GM23338 (cell line): ENCODE results near the gene ATAD1. TPM values are rescaled to one million over a fixed set of nuclear protein-coding genes. Genes with fewer than 3 reads are reported as not detected.

Experiments used
- ATAC-seq: fragments of 200-7000 bp; cut with Tn5 transposase; 3 replicates; pipeline ENCODE4 v1.9.1; 2020
- DNase-seq: peaks from one replicate; pipeline ENCODE4 v3.0.0-alpha.2; 2015; ENCODE audit warnings: low spot score
- H2AFZ ChIP-seq: fragments of 200-600 bp; sonication (generic); 2 replicates; pipeline ENCODE4 v1.8.0; 2016; ENCODE audit warnings: antibody characterized with exemption, mild to moderate bottlenecking, moderate library complexity
- H3F3A ChIP-seq: fragments of 200-600 bp; sonication (generic); replicated peaks from 2 replicates; pipeline ENCODE4 v1.8.0; 2017; ENCODE audit warnings: antibody characterized with exemption, mixed run types, low read depth
- H3K27ac ChIP-seq: fragments of 200-600 bp; sonication (generic); 2 replicates; pipeline ENCODE4 v1.6.1; 2016; ENCODE audit warnings: low read depth
- H3K27me3 ChIP-seq: fragments of 200-600 bp; sonication (generic); 2 replicates; pipeline ENCODE4 v1.8.0; 2016; ENCODE audit warnings: mild to moderate bottlenecking, mixed run types, moderate library complexity; ENCODE audit not compliant: insufficient read depth
- H3K36me3 ChIP-seq: fragments of 200-600 bp; sonication (generic); 2 replicates; pipeline ENCODE4 v1.8.0; 2016; ENCODE audit warnings: mild to moderate bottlenecking; ENCODE audit not compliant: insufficient read depth
- H3K4me1 ChIP-seq: fragments of 200-600 bp; sonication (generic); 2 replicates; pipeline ENCODE4 v1.8.0; 2016; ENCODE audit warnings: mild to moderate bottlenecking, moderate library complexity; ENCODE audit not compliant: insufficient read depth
- H3K4me2 ChIP-seq: fragments of 200-600 bp; sonication (generic); 2 replicates; pipeline ENCODE4 v1.7.1; 2017; ENCODE audit warnings: mixed run types
- H3K4me3 ChIP-seq: fragments of 200-600 bp; sonication (generic); 2 replicates; pipeline ENCODE4 v1.6.1; 2016; ENCODE audit warnings: mixed run types
- H3K79me2 ChIP-seq: fragments of 200-600 bp; sonication (generic); replicated peaks from 2 replicates; pipeline ENCODE4 v1.8.0; 2017; ENCODE audit warnings: mild to moderate bottlenecking; ENCODE audit not compliant: insufficient read depth
- H3K9me2 ChIP-seq: fragments of 200-600 bp; sonication (generic); 2 replicates; pipeline ENCODE4 v1.8.0; 2017; ENCODE audit not compliant: insufficient read depth
- H4K20me1 ChIP-seq: fragments of 200-600 bp; sonication (generic); replicated peaks from 2 replicates; pipeline ENCODE4 v1.8.0; 2017; ENCODE audit warnings: mild to moderate bottlenecking; ENCODE audit not compliant: insufficient read depth
- H3K27ac Mint-ChIP-seq: 2 replicates; pipeline ENCODE4 v1.8.0; 2020; ENCODE audit warnings: inconsistent platforms, mild to moderate bottlenecking, moderate library complexity, mixed read lengths
- H3K27me3 Mint-ChIP-seq: 3 replicates; pipeline ENCODE4 v1.8.0; 2022; ENCODE audit warnings: low read depth, mild to moderate bottlenecking, moderate library complexity, mixed read lengths, inconsistent platforms; ENCODE audit not compliant: insufficient read depth, poor library complexity
- H3K36me3 Mint-ChIP-seq: 3 replicates; pipeline ENCODE4 v1.8.0; 2021; ENCODE audit warnings: low read depth, mild to moderate bottlenecking, inconsistent platforms, moderate library complexity, mixed read lengths
- H3K4me1 Mint-ChIP-seq: 3 replicates; pipeline ENCODE4 v1.8.0; 2020; ENCODE audit warnings: mild to moderate bottlenecking, inconsistent platforms, mixed read lengths
- H3K4me3 Mint-ChIP-seq: 3 replicates; pipeline ENCODE4 v1.8.0; 2021; ENCODE audit warnings: moderate library complexity, mild to moderate bottlenecking, inconsistent platforms, mixed read lengths
- H3K9me3 Mint-ChIP-seq: 3 replicates; pipeline ENCODE4 v1.8.0; 2020; ENCODE audit warnings: moderate library complexity, mild to moderate bottlenecking, inconsistent platforms, mixed read lengths
- CREB1 ChIP-seq: fragments of 250-450 bp; sonication (Bioruptor Pico); IDR thresholded peaks from 2 replicates; pipeline ENCODE4 v1.5.0; 2020; ENCODE audit warnings: low read depth, mild to moderate bottlenecking, moderate library complexity
- EZH2 ChIP-seq: fragments of 200-600 bp; sonication (generic); IDR thresholded peaks from one replicate; pipeline ENCODE4 v1.8.0; 2017; ENCODE audit warnings: antibody characterized with exemption, mild to moderate bottlenecking, low read depth; ENCODE audit not compliant: unreplicated experiment
- EZH2phosphoT487 ChIP-seq: fragments of 200-600 bp; sonication (generic); IDR thresholded peaks from one replicate; pipeline ENCODE4 v1.8.1; 2018; ENCODE audit warnings: antibody characterized with exemption; ENCODE audit not compliant: unreplicated experiment
- JUNB ChIP-seq: IDR thresholded peaks from one replicate; pipeline ENCODE4 v1.6.1; 2016; ENCODE audit warnings: antibody characterized with exemption; ENCODE audit not compliant: unreplicated experiment
- NANOG ChIP-seq: IDR thresholded peaks from 2 replicates; pipeline ENCODE4 v1.6.1; 2016; ENCODE audit warnings: antibody characterized with exemption, borderline replicate concordance
- POLR2AphosphoS5 ChIP-seq: IDR thresholded peaks from 2 replicates; pipeline ENCODE4 v1.6.1; 2016; ENCODE audit warnings: antibody characterized with exemption, low read depth
- STAT1 ChIP-seq: IDR thresholded peaks from one replicate; pipeline ENCODE4 v1.6.1; 2016; ENCODE audit warnings: antibody characterized with exemption; ENCODE audit not compliant: unreplicated experiment
- ZNF114 ChIP-seq: fragments of 250-450 bp; sonication (Bioruptor Pico); IDR thresholded peaks from 2 replicates; pipeline ENCODE4 v1.5.0; 2020; ENCODE audit warnings: mild to moderate bottlenecking, moderate library complexity
- ZNF331 ChIP-seq: fragments of 250-450 bp; sonication (Bioruptor Pico); IDR thresholded peaks from 2 replicates; pipeline ENCODE4 v1.5.0; 2020; ENCODE audit warnings: low read depth, mild to moderate bottlenecking, moderate library complexity
- polyA plus RNA-seq: library from polyadenylated mRNA; unstranded; fragments of >200 nt; fragmentation: Nextera tagmentation; extraction: Ambion mirVana; gene quantifications from 2 replicates; pipeline ENCODE4 v1.2.1, GENCODE V29; 2016
- total RNA-seq: library from RNA; depleted of rRNA; stranded (reverse); fragments of >200 nt; shearing (Covaris generic); gene quantifications from 2 replicates; pipeline ENCODE4 v1.2.3, GENCODE V29; 2014
- TF ChIP-seq, protein P1 (sequence below): fragments of 250-450 bp; sonication (Bioruptor Pico); IDR thresholded peaks from 2 replicates; pipeline ENCODE4 v1.5.0; 2020; ENCODE audit warnings: mild to moderate bottlenecking, moderate library complexity
- TF ChIP-seq, protein P2 (sequence below): IDR thresholded peaks from one replicate; pipeline ENCODE4 v1.6.1; 2018; ENCODE audit warnings: antibody characterized with exemption; ENCODE audit not compliant: unreplicated experiment
- TF ChIP-seq, protein P3 (sequence below), 2 experiments: fragments of 200-600 bp in 1 of 2; sonication (generic) in 1 of 2; conservative IDR thresholded peaks; 2 replicates each; pipeline versions ENCODE4 v1.5.1 to v1.6.1; 2016 to 2017; ENCODE audit warnings: antibody characterized with exemption in 2 of 2, low read depth in 2 of 2, mild to moderate bottlenecking in 2 of 2, moderate library complexity in 1 of 2
- TF ChIP-seq, protein P4 (sequence below): IDR thresholded peaks from 2 replicates; pipeline ENCODE4 v1.6.1; 2016; ENCODE audit warnings: antibody characterized with exemption

ATAD1 gene
- total and polyA plus RNA-seq, 2 experiments from 2014 or later: 30.3 to 49.6 TPM

DNA sequence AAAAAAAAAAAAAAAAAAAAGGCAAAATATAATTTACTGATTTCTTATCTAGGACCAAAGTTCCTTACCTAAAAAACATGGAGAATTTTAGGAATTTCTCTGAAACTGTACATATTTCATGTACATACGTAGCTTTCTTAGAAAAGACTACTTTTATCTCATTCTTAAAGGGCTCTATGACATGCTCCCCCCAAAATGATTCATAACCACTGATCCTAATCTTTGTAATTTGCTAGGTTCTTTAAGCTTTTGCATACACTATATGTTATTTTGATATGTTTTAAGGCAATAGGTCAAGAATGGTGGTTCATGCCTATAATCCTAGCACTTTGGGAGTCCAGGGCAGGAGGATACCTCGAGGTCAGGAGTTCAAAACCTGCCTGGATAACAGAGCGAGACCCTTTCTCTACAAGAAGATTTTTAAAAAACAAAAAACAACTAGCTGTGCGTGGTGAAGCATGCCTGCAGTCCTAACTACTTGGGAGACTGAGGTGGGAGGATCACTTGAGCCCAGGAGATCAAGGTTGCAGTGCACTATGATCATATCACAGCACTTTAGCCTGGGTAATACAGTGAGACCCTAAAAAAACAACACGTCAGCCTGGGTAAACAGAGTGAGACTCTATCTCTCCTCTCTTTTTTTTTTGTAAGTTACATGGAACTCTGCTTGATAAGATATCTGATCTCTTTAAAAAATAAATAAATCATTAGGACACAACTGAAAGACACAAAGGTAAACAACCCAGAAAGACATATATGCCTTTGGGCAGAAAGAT is 54.8 kb downstream of the ATAD1 start:
- H3K36me3 ChIP-seq: no peaks in the 10 kb centered on the region
- peaks cover 21% of the 10 kb centered on the region; the same call in 2 of the 3 replicates for H3K36me3 Mint-ChIP-seq
- H3K4me3 ChIP-seq: no peak overlapping the region
- H4K20me1 ChIP-seq: no peaks in the 10 kb centered on the region
- H3K27ac ChIP-seq: no peak overlapping the region
- 0 out of 2 replicates have a peak, but pooled peaks cover 5% of the 10 kb centered on the region for H3F3A ChIP-seq
- DNase-seq: no peak
- no peak overlapping the region for H3K4me2 ChIP-seq
- no peak for ATAC-seq
- no peak for TF ChIP-seq CREB1 (CRISPR knock-in tag)
- TF ChIP-seq, protein P1, sequence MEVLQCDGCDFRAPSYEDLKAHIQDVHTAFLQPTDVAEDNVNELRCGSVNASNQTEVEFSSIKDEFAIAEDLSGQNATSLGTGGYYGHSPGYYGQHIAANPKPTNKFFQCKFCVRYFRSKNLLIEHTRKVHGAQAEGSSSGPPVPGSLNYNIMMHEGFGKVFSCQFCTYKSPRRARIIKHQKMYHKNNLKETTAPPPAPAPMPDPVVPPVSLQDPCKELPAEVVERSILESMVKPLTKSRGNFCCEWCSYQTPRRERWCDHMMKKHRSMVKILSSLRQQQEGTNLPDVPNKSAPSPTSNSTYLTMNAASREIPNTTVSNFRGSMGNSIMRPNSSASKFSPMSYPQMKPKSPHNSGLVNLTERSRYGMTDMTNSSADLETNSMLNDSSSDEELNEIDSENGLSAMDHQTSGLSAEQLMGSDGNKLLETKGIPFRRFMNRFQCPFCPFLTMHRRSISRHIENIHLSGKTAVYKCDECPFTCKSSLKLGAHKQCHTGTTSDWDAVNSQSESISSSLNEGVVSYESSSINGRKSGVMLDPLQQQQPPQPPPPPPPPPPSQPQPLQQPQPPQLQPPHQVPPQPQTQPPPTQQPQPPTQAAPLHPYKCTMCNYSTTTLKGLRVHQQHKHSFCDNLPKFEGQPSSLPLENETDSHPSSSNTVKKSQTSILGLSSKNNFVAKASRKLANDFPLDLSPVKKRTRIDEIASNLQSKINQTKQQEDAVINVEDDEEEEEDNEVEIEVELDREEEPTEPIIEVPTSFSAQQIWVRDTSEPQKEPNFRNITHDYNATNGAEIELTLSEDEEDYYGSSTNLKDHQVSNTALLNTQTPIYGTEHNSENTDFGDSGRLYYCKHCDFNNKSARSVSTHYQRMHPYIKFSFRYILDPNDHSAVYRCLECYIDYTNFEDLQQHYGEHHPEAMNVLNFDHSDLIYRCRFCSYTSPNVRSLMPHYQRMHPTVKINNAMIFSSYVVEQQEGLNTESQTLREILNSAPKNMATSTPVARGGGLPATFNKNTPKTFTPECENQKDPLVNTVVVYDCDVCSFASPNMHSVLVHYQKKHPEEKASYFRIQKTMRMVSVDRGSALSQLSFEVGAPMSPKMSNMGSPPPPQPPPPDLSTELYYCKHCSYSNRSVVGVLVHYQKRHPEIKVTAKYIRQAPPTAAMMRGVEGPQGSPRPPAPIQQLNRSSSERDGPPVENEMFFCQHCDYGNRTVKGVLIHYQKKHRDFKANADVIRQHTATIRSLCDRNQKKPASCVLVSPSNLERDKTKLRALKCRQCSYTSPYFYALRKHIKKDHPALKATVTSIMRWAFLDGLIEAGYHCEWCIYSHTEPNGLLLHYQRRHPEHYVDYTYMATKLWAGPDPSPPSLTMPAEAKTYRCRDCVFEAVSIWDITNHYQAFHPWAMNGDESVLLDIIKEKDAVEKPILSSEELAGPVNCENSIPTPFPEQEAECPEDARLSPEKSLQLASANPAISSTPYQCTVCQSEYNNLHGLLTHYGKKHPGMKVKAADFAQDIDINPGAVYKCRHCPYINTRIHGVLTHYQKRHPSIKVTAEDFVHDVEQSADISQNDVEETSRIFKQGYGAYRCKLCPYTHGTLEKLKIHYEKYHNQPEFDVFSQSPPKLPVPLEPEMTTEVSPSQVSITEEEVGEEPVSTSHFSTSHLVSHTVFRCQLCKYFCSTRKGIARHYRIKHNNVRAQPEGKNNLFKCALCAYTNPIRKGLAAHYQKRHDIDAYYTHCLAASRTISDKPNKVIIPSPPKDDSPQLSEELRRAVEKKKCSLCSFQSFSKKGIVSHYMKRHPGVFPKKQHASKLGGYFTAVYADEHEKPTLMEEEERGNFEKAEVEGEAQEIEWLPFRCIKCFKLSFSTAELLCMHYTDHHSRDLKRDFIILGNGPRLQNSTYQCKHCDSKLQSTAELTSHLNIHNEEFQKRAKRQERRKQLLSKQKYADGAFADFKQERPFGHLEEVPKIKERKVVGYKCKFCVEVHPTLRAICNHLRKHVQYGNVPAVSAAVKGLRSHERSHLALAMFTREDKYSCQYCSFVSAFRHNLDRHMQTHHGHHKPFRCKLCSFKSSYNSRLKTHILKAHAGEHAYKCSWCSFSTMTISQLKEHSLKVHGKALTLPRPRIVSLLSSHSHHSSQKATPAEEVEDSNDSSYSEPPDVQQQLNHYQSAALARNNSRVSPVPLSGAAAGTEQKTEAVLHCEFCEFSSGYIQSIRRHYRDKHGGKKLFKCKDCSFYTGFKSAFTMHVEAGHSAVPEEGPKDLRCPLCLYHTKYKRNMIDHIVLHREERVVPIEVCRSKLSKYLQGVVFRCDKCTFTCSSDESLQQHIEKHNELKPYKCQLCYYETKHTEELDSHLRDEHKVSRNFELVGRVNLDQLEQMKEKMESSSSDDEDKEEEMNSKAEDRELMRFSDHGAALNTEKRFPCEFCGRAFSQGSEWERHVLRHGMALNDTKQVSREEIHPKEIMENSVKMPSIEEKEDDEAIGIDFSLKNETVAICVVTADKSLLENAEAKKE (CRISPR knock-in tag): no peak
- TF ChIP-seq ZNF331 (CRISPR knock-in tag): no peak
- no peak for TF ChIP-seq EZH2
- TF ChIP-seq STAT1: no peak
- TF ChIP-seq, protein P2, sequence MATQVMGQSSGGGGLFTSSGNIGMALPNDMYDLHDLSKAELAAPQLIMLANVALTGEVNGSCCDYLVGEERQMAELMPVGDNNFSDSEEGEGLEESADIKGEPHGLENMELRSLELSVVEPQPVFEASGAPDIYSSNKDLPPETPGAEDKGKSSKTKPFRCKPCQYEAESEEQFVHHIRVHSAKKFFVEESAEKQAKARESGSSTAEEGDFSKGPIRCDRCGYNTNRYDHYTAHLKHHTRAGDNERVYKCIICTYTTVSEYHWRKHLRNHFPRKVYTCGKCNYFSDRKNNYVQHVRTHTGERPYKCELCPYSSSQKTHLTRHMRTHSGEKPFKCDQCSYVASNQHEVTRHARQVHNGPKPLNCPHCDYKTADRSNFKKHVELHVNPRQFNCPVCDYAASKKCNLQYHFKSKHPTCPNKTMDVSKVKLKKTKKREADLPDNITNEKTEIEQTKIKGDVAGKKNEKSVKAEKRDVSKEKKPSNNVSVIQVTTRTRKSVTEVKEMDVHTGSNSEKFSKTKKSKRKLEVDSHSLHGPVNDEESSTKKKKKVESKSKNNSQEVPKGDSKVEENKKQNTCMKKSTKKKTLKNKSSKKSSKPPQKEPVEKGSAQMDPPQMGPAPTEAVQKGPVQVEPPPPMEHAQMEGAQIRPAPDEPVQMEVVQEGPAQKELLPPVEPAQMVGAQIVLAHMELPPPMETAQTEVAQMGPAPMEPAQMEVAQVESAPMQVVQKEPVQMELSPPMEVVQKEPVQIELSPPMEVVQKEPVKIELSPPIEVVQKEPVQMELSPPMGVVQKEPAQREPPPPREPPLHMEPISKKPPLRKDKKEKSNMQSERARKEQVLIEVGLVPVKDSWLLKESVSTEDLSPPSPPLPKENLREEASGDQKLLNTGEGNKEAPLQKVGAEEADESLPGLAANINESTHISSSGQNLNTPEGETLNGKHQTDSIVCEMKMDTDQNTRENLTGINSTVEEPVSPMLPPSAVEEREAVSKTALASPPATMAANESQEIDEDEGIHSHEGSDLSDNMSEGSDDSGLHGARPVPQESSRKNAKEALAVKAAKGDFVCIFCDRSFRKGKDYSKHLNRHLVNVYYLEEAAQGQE: no peak
- no peak for TF ChIP-seq ZNF114
- TF ChIP-seq, protein P3, sequence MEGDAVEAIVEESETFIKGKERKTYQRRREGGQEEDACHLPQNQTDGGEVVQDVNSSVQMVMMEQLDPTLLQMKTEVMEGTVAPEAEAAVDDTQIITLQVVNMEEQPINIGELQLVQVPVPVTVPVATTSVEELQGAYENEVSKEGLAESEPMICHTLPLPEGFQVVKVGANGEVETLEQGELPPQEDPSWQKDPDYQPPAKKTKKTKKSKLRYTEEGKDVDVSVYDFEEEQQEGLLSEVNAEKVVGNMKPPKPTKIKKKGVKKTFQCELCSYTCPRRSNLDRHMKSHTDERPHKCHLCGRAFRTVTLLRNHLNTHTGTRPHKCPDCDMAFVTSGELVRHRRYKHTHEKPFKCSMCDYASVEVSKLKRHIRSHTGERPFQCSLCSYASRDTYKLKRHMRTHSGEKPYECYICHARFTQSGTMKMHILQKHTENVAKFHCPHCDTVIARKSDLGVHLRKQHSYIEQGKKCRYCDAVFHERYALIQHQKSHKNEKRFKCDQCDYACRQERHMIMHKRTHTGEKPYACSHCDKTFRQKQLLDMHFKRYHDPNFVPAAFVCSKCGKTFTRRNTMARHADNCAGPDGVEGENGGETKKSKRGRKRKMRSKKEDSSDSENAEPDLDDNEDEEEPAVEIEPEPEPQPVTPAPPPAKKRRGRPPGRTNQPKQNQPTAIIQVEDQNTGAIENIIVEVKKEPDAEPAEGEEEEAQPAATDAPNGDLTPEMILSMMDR (conservative IDR thresholded peaks at IDR 0.05; ENCODE audit: low read depth in 2 of 2): no peak
- TF ChIP-seq JUNB: no peak
- TF ChIP-seq, protein P4, sequence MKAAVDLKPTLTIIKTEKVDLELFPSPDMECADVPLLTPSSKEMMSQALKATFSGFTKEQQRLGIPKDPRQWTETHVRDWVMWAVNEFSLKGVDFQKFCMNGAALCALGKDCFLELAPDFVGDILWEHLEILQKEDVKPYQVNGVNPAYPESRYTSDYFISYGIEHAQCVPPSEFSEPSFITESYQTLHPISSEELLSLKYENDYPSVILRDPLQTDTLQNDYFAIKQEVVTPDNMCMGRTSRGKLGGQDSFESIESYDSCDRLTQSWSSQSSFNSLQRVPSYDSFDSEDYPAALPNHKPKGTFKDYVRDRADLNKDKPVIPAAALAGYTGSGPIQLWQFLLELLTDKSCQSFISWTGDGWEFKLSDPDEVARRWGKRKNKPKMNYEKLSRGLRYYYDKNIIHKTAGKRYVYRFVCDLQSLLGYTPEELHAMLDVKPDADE: no peak
- TF ChIP-seq POLR2AphosphoS5: no peak
- no peak for TF ChIP-seq EZH2phosphoT487
- TF ChIP-seq NANOG: no peak
- H2AFZ ChIP-seq: no peak overlapping the region
- peaks cover 19% of the 10 kb centered on the region for H3K4me1 ChIP-seq
- no peaks in the 10 kb centered on the region for H3K27me3 ChIP-seq
- no peak overlapping the region for H3K27ac Mint-ChIP-seq
- no peaks in the 10 kb centered on the region for H3K27me3 Mint-ChIP-seq
- H3K4me3 Mint-ChIP-seq: no peak overlapping the region
- H3K79me2 ChIP-seq: no peaks in the 10 kb centered on the region; the same call in 1 of the 2 replicates
- peaks cover 26% of the 10 kb centered on the region for H3K4me1 Mint-ChIP-seq
- no peaks in the 10 kb centered on the region for H3K9me3 Mint-ChIP-seq
- no peaks in the 10 kb centered on the region for H3K9me2 ChIP-seq
